Hepatocyte (in vitro differentiated cells): ENCODE data around the gene FGD4.

Experiments
- EZH2 ChIP-seq: fragments of 200-600 bp; sonication (generic); IDR thresholded peaks from 2 replicates; pipeline ENCODE4 v1.6.1; 2016; ENCODE audit warnings: antibody characterized with exemption, mild to moderate bottlenecking, borderline replicate concordance
- TF ChIP-seq, protein P1 (sequence below): fragments of 200-600 bp; sonication (generic); IDR thresholded peaks from 2 replicates; pipeline ENCODE4 v1.5.1; 2016; ENCODE audit warnings: antibody characterized with exemption, mild to moderate bottlenecking; ENCODE audit not compliant: poor library complexity

DNA sequence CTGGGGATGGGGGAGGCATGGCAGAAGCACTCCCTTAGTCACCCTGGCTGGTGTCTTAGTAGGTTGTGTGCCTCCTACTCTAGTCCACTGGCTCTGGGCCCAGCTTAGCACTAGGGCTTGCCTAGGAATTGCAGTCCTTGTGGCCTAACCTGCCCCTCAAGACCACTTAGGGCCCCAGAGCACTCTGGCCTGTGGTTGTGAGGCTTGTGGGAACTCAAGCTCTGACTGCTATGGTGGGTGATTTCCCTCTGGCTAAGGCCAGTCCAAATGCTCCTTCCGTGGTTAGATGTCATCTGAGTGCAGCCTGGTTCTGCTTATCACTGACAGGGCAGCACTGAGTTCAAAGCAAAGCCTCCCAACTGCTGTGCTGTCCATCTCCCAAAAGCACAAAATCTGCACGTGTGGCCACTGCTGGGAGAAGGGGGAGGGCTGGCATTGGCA lies 20.2 kb downstream of the FGD4 start:
- TF ChIP-seq, protein P1, sequence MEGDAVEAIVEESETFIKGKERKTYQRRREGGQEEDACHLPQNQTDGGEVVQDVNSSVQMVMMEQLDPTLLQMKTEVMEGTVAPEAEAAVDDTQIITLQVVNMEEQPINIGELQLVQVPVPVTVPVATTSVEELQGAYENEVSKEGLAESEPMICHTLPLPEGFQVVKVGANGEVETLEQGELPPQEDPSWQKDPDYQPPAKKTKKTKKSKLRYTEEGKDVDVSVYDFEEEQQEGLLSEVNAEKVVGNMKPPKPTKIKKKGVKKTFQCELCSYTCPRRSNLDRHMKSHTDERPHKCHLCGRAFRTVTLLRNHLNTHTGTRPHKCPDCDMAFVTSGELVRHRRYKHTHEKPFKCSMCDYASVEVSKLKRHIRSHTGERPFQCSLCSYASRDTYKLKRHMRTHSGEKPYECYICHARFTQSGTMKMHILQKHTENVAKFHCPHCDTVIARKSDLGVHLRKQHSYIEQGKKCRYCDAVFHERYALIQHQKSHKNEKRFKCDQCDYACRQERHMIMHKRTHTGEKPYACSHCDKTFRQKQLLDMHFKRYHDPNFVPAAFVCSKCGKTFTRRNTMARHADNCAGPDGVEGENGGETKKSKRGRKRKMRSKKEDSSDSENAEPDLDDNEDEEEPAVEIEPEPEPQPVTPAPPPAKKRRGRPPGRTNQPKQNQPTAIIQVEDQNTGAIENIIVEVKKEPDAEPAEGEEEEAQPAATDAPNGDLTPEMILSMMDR: no peak
- TF ChIP-seq EZH2: no peak
